ENCODE results near the gene FKBP1B.
"Not testable (repeated sequence)": the region's sequence is repeated elsewhere in the genome, so short reads cannot be mapped to it uniquely, and the experiment has no call there.

Gene FKBP1B

GRCh38 chr2:24058564-24059271 lies 9.2 kb downstream of the FKBP1B start:
- DNase-seq (ENCODE audit: low read depth in 2 of 2) = no peak

- DNase-seq (ENCODE audit: low read depth in 2 of 2) = no peak
Observed at GRCh38 chr2:24065341-24065740, 15.8 kb downstream of the FKBP1B start.

- no peak for DNase-seq (ENCODE audit: low read depth in 2 of 2)
Observed at GRCh38 chr2:24072259-24072658, 22.7 kb downstream of the FKBP1B start.

- DNase-seq (ENCODE audit: low read depth in 2 of 2) = no peak
Observed at GRCh38 chr2:24073816-24074215, 24.3 kb downstream of the FKBP1B start.

- DNase-seq (ENCODE audit: low read depth in 2 of 2) = no peak
Observed at GRCh38 chr2:24075259-24075658, 25.7 kb downstream of the FKBP1B start.

- DNase-seq (ENCODE audit: low read depth in 2 of 2) = peak; percentile 97
Observed at GRCh38 chr2:24075915-24076848, 26.6 kb downstream of the FKBP1B start, which contains the start of gene SF3B6. SF3B6 (minus strand) TSS chr2:24076326; CDS start chr2:24076229, 97 bp downstream.

- DNase-seq (ENCODE audit: low read depth in 2 of 2) = no peak
Observed at GRCh38 chr2:24076849-24077534, 27.5 kb downstream of the FKBP1B start.

GRCh38 chr2:24077535-24077877 lies 28.0 kb downstream of the FKBP1B start:
- DNase-seq (ENCODE audit: low read depth in 2 of 2) = no peak

- DNase-seq (ENCODE audit: low read depth in 2 of 2) = no peak
Observed at GRCh38 chr2:24077879-24078278, 28.3 kb downstream of the FKBP1B start.

GRCh38 chr2:24080701-24081100 lies 31.2 kb downstream of the FKBP1B start:
- no peak for DNase-seq (ENCODE audit: low read depth in 2 of 2)

GRCh38 chr2:24082787-24083566 lies 33.4 kb downstream of the FKBP1B start:
- no peak for DNase-seq (ENCODE audit: low read depth in 2 of 2)

- DNase-seq (ENCODE audit: low read depth in 2 of 2) = peak; percentile 68 to 73
Observed at GRCh38 chr2:24083567-24084385, 34.2 kb downstream of the FKBP1B start.

- DNase-seq (ENCODE audit: low read depth in 2 of 2) = peak; percentile 73 to 75
Observed at GRCh38 chr2:24084386-24085199, 35.1 kb downstream of the FKBP1B start, which contains the start of gene TP53I3. TP53I3 (minus strand) TSS chr2:24084834; CDS start chr2:24084326, 508 bp downstream.

GRCh38 chr2:24085200-24085489 lies 35.6 kb downstream of the FKBP1B start:
- DNase-seq (ENCODE audit: low read depth in 2 of 2) = no peak

GRCh38 chr2:24086241-24086640 lies 36.7 kb downstream of the FKBP1B start:
- DNase-seq (ENCODE audit: low read depth in 2 of 2) = no peak

GRCh38 chr2:24087032-24087431 lies 37.5 kb downstream of the FKBP1B start:
- no peak for DNase-seq (ENCODE audit: low read depth in 2 of 2)

- no peak for DNase-seq (ENCODE audit: low read depth in 2 of 2)
Observed at GRCh38 chr2:24088821-24089359, 39.3 kb downstream of the FKBP1B start.

- DNase-seq (ENCODE audit: low read depth in 2 of 2) = not testable (repeated sequence)
Observed at GRCh38 chr2:24093270-24093669, 43.7 kb downstream of the FKBP1B start.

GRCh38 chr2:24095171-24095677 lies 45.7 kb downstream of the FKBP1B start:
- not testable (repeated sequence) for DNase-seq (ENCODE audit: low read depth in 2 of 2)
